ENCODE data around the gene H6PD.

The H6PD gene

DNA sequence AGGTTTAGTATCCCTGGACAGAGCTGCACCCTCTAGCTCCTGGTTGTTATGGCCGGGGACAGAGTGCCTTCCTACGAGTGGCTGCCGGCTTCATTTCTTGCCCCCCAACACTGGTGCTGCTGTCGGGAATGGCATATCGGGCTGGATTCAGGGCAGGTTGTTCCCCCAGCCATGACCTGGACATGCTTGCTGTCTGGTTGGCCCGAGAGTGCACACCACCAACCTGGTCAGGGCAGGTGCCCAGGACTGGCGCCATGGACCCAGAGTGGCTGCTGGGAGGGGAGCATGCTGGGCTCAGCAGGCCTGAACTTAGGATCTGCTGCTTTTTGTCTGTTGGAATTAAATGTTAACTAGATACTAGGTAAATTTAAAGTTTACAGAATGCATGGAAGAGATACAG is 21.8 kb downstream of the H6PD start:
- no peak for DNase-seq (ENCODE audit: low read depth in 3 of 3)

DNA sequence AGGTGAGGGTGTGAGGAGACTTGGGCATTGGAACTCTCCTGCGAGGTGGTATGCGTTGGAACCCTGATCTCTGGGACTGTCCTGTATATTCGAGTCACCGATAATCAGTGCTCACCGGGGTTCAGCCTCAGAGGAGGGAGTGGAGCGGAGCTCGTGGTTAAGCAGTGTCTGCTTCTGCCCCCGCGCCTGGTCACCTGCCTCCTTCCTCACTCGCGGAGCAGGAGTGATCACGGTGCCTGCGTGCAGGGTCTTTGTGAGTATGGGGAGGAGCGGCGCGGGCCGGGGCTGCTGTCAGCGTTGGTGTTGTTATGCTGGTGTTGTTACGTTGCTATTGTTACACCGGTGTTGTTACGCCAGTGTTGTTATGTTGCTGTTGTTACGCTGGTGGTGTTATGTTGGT is 23.3 kb downstream of the H6PD start:
- DNase-seq (ENCODE audit: low read depth in 3 of 3), result no peak

DNA sequence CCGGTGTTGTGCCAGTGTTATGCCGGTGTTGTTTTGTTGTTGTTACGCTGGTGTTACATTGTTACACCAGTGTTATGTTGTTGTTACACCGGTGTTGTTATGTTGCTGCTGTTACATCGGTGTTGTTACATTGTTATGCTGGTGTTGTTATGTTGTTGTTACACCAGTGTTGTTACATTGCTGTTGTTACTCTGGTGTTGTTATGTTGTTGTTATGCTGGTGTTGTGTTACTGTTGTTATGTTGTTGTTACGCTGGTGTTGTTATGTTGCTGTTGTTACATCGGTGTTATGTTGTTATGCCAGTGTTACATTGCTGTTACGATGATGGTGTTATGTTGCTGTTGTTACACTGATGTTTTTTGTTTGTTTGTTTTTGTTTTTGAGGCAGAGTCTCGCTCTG is 24.1 kb downstream of the H6PD start:
- no peak for DNase-seq (ENCODE audit: low read depth in 3 of 3)

DNA sequence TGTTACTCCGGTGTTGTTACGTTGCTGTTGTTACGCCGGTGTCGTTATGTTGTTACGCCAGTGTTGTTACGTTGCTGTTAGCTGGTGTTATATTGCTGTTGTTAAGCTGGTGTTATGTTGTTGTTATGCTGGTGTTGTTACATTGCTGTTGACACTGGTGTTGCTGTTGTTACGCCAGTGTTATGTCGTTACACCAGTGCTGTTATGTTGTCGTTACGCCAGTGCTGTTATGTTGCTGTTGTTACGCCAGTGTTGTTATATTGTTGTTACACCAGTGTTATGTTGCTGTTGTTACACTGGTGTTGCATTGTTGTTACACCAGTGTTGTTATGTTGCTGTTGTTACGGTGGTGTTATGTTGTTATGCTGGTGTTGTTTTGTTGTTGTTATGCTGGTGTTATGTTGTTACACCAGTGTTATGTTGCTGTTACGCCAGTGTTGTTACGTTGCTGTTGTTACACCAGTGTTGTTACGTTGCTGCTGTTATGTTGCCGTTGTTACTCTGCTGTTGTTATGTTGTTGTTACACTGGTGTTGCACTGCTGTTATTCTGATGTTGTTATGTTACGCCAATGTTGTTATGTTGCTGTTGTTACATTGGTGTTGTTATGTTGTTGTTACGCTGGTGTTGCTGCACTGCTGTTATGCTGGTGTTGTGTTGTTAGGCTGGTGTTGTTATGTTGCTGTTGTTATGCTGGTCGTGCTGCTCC is 25.6 kb downstream of the H6PD start:
- DNase-seq (ENCODE audit: low read depth in 3 of 3), result no peak

DNA sequence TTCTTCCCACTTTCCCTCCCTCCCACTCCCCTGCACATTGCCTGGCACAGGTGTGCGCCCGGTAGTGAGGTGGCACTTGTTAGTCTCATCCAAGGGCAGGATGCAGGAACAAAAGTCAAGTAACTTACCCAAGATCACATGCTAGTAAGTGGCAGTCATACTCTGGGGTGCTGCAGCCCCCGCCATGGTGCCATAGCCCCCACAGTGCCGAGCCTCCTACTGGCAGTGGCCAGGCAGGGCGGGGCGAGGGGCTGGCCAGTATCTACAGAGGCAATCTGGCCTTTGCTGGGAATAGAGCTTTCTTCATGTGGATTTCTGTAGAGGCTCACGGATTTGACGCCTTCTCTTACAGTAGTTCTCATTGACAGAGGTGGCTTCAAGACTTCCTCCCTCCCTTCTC is 26.9 kb downstream of the H6PD start:
- DNase-seq (ENCODE audit: low read depth in 3 of 3), result no peak

DNA sequence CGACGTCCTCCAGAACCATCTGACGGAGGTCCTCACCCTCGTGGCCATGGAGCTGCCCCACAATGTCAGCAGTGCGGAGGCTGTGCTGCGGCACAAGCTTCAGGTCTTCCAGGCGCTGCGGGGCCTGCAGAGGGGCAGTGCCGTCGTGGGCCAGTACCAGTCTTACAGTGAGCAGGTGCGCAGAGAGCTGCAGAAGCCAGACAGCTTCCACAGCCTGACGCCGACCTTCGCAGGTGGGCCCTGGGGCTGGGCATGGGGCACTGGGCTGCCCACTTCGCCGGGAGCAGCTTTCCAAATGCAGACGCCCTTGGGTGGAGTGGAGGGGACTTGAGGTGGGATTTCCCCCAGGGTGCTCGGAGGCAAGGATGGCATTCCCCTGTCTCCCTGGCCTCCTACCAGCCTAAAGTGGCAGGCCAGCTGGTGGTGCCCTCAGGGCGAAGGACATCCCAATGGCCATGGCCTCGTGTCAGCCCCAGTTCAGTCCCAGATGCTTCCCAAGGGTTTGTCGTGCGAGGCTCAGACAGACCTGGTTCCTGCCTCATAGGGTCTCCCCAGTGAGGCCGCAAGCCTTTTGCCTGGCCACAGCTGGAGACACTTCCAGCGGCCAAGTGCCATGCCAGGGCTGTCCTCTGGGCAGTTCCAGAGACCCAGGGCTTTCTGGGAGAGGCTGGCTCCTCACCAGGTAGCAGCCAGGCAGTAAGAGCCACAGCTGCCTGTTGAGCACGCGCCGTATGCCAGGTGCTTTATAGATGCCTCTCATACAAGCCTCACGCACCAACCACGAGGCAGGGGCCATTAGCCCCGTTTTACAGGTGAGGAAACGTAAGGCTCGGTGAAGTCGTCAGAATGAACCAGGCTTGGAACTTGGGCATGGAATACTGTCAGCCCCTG is 27.8 kb downstream of the H6PD start:
- no peak for DNase-seq (ENCODE audit: low read depth in 3 of 3)

DNA sequence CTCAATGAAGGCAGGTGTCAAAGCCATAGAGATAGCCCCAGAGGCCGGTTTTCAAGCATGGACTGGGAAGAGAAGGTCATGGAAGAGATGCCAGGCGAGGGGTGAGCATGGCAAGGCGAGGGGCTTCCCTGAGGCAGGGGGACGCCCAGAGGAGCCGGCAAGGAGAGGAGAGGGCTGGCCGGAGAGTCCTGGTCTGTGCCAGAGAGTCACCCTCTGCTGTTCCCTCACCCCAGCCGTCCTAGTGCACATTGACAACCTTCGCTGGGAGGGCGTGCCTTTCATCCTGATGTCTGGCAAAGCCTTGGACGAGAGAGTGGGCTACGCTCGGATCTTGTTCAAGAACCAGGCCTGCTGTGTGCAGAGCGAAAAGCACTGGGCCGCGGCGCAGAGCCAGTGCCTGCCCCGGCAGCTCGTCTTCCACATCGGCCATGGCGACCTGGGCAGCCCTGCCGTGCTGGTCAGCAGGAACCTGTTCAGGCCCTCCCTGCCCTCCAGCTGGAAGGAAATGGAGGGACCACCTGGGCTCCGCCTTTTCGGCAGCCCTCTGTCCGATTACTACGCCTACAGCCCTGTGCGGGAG is 28.8 kb downstream of the H6PD start:
- DNase-seq (ENCODE audit: low read depth in 3 of 3), result no peak

DNA sequence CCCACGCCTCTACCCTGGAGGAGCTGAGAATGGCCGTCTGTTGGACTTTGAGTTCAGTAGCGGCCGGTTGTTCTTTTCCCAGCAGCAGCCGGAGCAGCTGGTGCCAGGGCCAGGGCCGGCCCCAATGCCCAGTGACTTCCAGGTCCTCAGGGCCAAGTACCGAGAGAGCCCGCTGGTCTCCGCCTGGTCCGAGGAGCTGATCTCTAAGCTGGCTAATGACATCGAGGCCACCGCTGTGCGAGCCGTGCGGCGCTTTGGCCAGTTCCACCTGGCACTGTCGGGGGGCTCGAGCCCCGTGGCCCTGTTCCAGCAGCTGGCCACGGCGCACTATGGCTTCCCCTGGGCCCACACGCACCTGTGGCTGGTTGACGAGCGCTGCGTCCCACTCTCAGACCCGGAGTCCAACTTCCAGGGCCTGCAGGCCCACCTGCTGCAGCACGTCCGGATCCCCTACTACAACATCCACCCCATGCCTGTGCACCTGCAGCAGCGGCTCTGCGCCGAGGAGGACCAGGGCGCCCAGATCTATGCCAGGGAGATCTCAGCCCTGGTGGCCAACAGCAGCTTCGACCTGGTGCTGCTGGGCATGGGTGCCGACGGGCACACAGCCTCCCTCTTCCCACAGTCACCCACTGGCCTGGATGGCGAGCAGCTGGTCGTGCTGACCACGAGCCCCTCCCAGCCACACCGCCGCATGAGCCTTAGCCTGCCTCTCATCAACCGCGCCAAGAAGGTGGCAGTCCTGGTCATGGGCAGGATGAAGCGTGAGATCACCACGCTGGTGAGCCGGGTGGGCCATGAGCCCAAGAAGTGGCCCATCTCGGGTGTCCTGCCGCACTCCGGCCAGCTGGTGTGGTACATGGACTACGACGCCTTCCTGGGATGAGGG is 29.7 kb downstream of the H6PD start:
- no peak for DNase-seq (ENCODE audit: low read depth in 3 of 3)

DNA sequence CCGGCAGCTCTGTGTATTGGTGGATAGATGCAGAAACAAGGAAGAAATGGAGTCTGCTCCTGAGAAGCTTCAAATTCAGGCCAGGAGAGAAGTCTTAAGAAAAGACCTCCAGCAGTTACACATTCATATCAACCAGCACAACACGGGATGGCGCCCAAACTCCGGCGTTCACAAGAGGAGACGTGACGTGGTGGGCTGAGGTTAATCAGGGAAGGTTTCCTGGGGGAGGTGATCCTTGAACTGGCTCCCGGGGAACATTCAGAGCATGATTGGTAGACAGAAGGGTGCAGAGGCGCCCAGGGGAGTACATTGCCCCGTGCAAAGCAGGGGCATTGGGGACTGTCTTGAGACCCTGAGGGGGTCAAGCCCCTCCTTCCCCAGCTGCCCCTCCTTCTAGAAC is 30.5 kb downstream of the H6PD start:
- no peak for DNase-seq (ENCODE audit: low read depth in 3 of 3)

DNA sequence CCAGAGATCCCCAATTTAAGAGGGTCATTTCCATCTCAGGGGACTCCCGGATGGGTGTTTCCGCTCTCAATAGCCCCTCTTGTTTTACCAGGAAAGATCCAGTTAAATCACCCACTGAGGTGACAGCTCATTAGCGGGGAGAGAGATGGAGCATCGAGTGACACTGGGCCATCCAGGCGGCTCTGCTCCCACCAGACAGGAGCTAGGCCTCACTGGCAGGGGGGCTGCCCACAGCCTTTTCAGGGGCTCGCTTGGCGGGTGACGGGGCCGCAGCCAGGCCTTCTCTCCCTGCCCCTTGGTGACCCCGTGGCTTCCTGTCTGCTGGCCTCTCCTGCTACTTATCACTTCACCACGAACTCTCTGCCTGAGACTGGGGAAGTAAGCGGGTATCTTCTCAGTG is 31.4 kb downstream of the H6PD start:
- DNase-seq (ENCODE audit: low read depth in 3 of 3), result no peak

DNA sequence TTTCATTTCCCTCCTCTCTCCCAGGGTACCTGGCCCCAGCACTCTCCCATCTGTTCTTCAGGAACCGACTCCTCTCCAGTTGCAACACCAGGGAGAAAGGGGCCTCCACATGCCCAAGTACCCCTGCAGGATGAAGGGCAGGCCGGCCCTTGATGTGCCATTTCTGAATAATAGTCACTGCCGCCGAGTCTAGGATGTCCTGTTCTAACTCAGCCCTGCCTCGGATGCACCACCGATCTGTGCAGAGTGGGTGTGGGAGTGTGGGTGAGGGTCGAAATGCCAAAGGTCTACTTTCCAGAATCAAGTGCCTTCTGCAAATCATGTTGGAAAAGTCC is 32.7 kb downstream of the H6PD start:
- no peak for DNase-seq (ENCODE audit: low read depth in 3 of 3)

DNA sequence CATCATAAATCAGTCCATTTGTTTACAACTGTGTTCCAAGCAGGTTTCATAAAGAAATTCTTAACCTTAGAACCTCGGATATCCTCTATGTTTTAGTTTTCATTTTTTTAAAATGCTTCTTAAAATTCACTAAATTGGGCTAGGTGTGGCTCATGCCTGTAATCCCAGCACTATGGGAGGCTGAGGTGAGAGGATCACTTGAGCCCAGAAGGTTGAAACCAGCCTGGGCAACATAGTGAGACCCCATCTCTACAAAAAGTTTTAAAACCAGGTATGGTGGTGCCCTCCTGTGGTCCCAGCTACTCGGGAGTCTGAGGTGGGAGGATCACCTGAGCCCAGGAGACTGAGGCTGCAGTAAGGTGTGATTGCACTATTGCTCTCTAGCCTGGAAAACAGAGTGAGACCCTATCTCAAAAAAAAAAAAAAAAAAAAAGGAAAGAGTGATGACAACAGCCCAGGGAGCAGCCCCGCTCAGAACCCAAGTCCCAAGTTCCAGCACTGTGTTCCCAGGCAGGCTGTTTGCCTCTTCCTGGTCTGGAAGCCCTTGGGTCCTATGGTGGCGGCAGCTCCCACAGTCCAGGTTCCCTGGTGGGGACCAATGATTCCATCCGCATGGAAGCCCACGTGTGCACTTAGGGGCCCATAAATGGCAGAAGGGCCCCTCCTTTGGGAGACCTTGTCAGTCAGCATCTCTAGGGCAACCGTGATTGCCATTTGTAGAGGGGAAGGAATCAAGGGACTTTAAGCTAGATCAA is 33.4 kb downstream of the H6PD start:
- DNase-seq (ENCODE audit: low read depth in 3 of 3), result no peak

DNA sequence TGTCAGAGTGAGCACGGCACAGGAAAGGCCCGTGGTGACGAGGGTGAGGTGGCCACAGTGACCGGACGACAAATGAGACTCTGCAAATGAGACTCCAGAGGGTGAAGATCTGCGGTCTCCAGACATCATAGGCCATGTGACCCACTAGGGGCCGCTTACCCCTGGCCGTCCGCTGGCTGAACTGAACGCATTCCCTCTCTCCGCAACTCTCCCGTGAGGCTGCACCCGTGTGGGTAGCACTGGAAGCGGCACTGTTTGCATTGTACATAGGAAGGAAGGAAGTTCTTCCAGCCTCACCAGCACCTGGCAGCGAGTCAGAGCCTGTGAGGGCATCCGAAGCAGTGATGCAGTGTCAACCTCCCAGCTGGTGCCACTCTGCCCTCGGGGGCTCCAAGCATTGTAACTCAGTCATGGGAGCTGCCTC is 34.5 kb downstream of the H6PD start:
- DNase-seq (ENCODE audit: low read depth in 3 of 3), result no peak

DNA sequence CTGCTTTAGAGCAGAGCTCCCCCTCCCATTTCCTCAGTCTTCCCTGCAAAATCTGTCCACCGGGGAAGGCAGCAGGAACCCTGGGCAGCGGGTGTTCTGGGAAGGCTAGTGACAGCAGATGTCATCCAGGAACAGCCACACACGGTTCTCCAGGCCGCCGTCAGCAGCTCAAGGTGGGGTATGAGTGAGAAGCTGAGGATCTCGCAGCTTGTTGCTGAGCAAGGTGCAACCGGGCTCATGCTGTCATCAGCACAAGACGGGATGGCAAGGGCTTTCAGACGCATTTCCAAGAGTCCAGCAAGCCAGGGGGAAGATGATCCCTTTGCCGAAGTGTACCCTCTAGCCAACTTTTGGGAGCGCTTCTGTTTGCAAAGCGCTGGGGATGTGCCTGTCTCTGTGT is 35.1 kb downstream of the H6PD start:
- no peak for DNase-seq (ENCODE audit: low read depth in 3 of 3)

DNA sequence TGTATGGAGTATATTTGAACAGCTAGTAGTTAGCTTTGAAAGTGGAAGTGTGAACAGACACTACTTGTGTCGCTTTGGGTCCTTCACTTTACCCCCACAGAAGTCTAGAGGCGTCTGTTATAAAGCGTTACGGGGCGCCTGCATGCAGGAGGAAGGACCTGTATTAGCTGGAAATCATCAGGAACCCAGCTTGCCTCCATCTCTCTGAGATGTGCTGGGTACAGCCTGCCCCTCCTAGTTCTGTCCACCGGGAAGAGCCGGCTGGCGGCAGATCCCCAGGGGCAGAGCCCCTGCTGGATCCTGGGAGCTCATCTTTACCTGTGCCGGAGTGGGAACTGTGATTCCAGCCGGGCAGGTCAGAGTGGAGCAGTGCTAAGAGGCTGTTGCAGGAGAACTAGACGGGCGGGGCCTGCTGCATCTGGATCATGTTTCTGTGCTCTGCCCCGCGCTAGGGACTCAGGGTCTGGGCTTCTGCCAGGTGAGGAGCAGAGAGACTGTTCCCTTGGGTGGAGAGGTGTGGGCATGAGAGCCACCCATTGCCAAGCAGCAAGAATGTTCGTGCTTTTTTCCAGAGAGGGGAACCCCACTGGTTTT is 35.8 kb downstream of the H6PD start:
- DNase-seq (ENCODE audit: low read depth in 3 of 3), result no peak

DNA sequence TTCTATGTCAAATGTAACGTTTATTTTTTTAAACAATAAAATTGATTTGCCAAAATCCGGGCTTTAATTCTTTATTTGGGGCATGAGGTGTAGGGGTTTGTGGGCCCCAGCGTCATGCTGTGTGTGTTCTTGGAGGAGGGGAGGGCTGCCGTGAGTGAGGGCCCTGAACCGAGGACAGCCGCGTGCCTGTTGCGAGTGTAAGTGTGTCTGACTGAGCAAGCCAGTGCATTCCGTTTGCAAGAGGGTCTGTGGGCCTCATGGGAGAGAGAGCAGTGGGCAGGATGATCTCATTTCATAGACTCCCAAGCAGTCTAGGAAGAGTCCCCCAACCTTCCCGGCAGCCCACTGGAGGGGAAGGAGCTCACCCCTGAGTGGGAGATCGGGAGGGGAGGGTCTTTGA is 36.7 kb downstream of the H6PD start:
- no peak for DNase-seq (ENCODE audit: low read depth in 3 of 3)

DNA sequence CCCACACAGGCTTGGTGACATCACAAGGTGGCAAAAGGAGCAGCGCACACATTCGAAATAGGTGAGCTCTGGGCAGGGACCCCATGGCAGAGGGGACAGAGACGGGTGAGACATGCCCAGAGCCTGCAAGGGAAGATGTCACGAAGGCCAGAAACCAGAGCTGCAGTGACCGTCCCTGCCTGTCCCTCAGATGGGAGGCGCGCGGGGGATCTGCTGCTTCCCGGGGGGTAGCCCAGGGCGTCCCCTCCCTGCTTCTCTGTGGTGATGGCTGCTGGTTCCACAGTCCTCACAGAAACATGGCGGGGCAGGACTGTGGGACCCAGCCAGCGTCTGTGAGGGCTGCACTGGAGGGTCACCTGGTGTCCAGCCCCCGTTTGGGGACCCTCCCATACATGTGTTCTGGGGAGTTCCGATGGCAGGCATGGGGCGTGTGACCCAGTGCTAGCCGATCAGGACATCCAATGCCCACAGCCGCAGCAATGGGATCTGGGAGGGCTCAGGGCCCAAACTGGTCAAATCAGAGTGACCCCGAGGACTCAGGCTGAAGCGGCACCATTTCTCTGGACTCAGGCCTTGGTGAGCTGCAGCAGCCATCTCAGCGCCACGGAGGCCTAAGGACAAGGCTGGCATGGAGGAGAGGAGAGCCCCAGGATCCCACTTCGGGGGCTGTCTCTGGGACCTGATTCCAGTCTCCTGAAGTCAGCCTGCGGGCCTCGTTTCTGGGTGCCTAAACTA is 37.5 kb downstream of the H6PD start:
- DNase-seq (ENCODE audit: low read depth in 3 of 3), result no peak

DNA sequence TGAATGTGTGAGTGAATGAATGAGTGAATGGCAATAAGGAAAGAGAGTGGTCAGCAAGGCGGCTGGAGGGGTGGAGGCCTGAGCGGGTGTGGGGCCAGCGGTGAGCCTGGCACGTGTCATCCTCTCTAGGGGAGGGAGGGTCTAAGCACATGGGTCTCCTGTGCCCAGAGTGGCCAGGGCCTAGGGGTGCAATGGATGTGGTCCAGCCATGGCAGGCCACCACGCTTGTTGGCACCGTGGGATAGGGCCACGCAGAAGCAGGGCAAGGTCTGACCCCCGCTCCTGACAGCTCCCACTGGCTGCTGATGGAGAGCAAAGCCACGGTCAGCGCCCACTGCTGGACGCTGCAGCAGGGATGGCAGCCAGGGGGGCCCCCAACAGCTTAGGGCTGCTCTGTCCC is 38.6 kb downstream of the H6PD start:
- no peak for DNase-seq (ENCODE audit: low read depth in 3 of 3)

DNA sequence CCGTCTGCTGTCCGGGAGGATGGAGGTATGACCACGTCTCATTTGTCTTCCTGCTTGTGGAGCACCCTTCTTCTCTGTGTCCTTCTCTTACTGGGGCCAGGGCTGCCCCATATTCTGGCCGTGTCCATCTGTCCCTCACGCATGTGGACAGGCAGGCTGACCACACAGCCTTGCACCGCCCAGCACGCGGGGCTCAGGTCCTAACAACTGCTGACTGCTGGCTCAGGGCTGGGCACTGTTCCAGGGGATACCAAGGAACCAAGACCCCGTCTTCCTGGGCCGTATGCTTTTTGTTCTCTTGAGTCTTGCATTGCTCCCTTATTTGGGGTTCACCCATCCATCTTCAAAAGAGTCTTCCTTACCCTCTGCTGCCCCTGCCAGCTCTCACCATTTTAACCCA is 40.6 kb downstream of the H6PD start:
- DNase-seq (ENCODE audit: low read depth in 3 of 3), result no peak

DNA sequence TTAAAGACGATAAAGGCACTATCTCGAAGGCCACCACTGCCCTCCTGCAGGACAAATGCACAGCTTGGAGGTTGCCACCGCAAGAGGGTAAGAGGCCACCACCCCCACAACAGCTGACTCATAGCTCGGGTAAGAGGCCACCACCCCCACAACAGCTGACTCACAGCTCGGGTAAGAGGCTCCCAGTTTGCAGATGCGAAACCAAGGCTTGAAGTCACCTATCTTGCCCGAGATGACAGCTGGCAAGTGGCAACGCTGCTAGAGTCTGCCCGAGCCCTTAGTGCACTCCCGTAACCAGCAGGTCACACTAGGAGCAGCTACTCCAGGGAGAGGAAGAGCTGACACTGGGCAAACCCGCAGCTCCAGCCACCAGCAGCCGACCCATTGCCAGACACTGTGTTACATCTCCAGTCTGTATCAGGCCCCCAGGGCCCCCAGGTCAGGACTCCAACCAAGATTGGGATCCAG is 41.0 kb downstream of the H6PD start:
- DNase-seq (ENCODE audit: low read depth in 3 of 3), result peak; percentile 58 to 89 (median 78)
